CD4-positive, alpha-beta T cell treated with Interleukin-1 beta for 1 hour (primary cell): ENCODE data around the gene STAP2.

Experiments used
- DNase-seq, 2 donors: peaks; one replicate each; pipeline ENCODE4 v3.0.0-alpha.2; 2020 to 2022

Gene STAP2

GRCh38 chr19:4326837-4327251 is 11.8 kb downstream of the STAP2 start:
- DNase-seq: peak; percentile 16 to 31

DNA sequence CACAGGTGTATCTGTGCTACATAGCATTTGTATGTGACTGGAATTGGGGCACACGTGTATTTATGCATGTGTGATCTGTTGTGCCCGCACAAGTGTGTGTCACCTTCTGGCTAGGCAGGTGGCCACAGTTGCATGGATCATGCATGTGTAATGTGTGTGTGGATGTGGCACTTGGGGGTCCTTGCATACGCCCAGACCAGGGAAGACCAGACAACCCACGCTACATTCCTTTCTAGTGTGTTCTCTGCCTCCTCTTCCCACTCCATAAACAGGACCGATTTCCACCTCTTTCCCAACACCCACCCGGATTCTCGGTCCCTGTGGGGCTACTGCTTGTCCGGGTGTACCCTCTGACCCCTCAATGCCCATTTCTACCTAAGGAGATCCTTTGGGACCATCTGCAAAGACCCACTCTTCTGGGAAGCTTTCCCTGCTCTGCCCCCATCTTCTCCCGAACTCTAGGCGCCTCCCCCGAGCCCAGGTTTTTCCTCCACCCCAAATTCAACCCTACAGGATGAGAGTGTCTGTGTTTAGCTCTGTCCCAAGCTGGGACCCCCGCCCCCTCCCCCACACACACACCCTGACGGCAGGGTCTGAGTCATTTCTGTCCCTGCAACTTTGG is 12.3 kb downstream of the STAP2 start:
- no peak for DNase-seq

DNA sequence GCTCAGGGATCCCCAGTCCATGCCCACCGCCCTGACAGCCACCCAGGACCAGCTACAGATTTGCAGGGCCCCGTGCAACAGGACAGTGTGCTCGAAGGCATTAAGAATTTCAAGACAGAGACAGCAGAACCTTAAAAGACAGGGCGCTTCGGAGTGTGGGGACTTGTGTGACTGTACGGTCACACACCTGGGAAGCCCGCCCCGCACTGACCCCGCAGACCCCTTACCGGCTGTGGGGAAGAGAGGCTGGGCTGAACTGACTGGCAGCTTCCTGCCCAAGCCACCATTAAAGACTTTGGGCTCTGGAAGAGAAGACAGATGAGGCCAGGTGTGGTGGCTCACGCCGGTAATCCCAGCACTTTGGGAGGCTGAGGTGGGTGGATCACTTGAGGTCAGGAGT is 14.4 kb downstream of the STAP2 start:
- no peak for DNase-seq

DNA sequence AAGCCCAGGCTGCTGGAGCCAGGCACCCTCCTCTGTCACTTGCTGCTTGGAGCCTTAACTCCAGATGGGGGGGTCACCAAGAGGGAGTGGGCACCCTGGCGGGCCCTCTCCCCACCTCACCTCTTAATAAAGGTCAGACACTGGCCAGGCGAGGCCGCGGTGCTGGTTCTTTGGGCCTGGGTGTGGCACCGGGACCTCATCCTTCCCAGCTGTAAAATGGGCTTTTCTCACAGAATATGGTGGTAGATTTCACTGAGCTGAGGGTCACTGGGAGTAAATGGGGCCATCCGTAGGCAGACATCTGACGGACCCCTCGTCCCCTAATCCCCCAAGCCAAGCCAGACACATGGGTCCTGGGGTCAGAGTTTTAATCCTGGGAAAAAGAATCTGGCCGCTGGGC is 14.9 kb downstream of the STAP2 start:
- no peak for DNase-seq

DNA sequence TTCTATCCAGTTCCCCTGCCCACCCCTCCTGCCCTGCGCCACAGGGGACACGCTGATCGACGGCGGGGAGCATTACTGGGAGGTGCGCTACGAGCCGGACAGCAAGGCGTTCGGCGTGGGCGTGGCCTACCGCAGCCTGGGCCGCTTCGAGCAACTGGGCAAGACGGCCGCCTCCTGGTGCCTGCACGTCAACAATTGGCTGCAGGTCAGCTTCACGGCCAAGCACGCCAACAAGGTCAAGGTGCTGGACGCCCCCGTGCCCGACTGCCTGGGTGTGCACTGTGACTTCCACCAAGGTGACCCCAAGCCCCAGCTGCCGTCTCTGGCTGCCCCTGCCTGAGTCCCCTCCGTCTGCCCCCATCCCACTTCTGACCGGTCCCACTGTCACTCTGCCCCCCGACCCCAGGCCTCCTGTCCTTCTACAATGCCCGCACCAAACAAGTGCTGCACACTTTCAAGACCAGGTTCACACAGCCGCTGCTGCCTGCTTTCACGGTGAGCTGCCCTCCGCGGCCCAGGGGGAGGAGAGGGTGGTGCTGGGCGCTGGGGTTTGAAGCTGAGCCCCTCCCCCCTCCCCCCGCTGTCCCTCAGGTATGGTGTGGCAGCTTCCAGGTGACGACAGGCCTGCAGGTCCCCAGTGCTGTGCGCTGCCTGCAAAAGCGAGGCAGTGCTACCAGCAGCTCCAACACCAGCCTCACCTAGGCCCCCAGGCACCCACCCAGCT is 15.5 kb downstream of the STAP2 start:
- DNase-seq: no peak

DNA sequence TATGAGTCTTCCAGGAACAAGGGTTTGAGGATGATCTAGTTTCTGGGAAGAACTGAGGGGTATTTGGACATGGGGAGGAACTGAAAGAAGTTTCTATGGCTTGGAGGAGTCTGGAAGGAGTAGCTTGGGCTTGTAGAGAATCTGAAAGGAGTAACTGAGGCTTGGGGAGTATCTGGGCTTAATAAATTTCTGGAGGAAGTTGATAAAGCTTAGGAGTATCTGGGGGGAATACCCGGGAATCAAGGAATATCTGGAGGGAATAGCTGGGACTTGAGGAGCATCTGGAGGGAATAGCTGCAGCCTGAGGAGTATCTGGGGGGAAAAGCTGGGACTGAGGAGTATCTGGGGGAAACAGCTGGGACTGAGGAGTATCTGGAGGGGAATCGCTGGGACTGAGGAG is 18.2 kb downstream of the STAP2 start:
- no peak for DNase-seq

- no peak for DNase-seq
Measured at GRCh38 chr19:4319067-4319718, 19.4 kb downstream of the STAP2 start.

DNA sequence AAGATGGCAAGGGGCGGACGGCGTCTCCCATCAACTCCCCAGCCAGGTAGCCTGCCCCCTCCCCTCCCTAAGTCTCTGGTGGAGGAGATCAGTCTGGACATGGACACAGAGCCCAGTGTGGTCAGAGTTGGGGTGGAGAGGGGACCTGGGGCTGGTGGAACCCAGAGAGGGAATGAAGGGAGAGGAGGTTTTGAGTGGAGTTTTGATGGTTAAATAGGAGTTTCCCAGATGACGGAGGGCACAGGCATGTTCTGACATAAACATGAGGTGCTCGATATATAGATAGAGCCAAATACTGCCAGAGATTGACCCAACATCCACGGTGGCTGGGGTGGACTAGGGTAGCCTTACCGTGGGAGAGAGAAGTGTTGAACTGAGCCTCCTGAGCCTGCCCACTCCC is 20.2 kb downstream of the STAP2 start:
- no peak for DNase-seq

DNA sequence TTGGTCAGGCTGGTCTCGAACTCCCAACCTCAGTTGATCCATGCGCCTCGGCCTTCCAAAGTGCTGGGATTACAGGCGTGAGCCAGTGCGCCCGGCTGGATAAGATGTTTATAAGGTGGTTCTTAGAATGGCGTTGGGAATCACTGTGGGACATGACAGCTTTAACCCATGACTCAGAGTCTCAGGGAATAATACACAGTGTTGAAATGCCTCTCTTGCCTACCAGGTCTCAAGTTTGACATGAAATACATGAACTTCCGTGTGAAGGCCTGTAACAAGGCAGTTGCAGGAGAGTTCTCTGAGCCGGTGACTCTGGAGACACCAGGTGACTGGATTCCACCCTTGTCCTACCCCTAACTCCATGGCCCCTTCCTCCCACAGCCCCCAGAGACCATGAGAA is 21.7 kb downstream of the STAP2 start:
- DNase-seq: no peak

DNA sequence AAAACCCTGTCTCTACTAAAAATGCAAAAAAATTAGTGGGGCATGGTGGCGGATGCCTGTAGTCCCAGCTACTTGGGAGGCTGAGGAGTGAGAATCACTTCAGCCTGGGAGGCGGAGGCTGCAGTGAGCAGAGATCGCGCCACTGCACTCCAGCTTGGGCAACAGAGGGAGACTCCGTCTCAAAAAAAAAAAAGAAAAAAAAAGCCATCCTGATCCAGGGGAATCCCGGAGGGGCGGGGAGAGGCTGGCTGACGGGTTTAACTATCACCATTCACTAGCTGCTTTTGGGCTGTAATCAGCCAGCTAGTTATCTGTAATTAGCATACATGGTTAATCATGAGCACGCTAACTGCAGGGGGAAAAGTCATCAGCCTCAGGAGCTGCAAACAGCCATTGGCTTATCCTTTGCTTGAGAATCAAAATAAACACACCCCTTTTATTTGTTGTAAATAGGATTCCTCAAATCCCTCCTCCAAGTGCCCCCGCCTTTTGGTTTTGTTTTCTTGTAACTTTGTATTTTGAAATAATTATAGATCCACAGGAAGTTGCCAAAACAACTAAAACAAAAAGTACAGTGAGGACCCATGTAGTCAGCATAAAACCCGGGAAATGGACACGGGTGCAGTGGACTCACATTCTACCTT is 24.7 kb downstream of the STAP2 start:
- no peak for DNase-seq

- peak in 1 of 2 donors; percentile 8 for DNase-seq
Measured at GRCh38 chr19:4310247-4311121, 28.1 kb downstream of the STAP2 start.

GRCh38 chr19:4305659-4306058 is 33.0 kb downstream of the STAP2 start:
- DNase-seq: no peak

DNA sequence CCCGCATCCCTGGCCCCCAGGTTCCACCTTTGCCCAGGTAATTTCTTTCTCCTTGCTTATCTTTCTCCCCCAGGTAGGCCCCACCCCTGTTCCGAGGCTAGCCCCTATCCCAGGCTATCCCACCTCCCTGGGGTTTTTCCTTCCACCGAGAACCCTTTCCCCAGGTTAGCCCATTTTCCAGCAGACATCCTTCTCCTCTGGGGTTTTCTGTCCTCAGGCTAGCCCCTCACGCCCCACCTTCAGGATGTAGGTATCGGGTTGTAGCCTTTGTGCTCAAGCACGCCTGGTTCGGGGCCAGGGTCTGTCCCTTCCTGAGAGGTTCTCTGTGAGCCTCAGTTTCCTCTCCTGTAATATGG is 33.4 kb downstream of the STAP2 start:
- DNase-seq: no peak

DNA sequence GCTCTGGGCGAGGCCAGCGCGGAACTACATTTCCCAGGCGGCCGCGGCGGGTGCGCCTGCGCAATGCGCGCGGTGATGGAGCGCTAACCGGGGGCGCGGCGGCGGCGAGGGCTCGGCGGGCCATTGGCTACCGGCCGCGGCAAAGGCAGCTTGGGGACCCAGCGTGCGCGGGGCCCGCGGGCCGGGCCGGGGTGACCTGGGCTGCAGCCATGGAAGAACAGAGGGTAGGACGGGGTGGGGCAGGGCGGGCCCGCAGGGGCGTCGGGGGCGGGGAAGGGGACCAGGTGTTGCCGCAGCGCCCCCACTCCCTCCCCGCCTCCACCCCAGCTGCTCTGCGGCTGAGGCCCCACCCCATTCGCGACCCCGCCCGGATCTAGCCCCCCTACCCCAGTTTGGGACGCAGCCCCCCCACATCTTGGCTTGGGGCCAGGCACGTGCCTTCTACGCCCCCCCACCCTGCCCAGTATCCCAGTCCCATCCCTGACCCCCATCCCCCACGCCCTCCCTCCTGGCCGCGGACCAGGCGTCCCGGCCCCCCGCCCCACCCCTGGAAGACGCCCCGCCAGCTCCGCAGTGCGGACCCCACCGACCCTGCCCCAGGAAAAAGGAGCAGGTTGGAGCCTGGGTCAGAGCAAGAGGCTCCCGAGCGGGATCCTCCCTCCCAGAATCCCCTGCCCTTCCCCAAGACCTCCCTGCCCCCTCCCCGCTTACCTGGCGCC is 33.9 kb downstream of the STAP2 start, which contains the start of gene FSD1:
FSD1 (plus strand) TSS at position 61 of the 719 bp plus-strand sequence; CDS start at position 210, 149 bp downstream.
- peak; percentile 59 to 65 for DNase-seq

DNA sequence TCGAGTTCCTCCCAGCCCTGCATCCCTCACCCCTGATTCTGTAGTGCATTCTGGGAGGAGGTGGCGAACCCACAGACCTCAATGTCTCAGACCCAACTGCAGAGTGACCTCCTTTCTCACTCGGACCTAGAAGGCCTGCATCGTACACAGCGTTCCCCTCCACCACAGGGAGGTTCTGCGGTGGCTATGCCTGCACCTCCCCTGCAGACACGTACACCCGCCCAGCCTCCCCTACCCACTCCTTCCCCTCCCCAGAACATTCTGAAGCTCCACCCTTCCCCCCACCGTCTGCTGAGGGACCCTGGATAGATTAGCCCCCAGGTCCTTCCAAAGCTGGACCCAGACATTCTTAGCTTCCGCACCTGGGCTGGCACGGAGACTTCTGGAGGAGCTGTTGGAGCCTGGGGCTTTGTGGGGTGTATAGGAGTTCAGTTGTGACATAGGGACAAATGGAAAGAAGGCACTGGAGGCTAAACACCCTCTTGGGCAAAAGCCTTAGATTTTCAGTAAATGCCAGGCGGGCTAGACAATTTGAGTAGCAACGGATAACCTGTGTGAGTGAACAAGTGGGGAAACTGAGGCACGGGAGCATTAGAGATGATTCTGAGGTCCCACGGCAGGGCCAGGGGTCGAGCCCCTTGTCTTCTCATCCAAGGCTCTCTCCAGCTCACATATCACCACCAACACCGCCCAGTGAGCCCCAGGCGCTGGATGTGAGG is 34.6 kb downstream of the STAP2 start:
- peak in 1 of 2 donors; percentile 13 for DNase-seq

DNA sequence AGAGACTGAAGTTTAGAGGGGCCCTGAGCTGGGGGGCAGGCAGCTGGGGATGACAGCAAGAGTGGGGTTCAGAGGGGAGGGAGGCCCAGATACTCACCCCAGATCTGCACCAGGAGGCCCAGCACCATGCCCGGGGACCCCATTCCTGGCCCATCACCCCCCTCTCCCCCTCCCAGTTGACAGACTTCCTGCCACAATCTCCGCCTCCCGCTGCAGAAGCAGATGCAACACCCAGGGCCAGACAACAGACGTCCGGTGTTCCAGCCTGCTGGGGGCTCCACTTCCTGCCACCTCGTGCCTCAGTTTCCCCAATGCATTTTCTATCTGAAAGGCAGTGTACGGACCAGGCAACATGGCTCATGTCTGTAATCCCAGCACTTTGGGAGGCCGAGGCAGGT is 36.4 kb downstream of the STAP2 start, which contains the start of gene TMIGD2:
TMIGD2 (minus strand) TSS at position 147 of the 398 bp plus-strand sequence; CDS start at position 143, 4 bp downstream.
- DNase-seq: no peak

DNA sequence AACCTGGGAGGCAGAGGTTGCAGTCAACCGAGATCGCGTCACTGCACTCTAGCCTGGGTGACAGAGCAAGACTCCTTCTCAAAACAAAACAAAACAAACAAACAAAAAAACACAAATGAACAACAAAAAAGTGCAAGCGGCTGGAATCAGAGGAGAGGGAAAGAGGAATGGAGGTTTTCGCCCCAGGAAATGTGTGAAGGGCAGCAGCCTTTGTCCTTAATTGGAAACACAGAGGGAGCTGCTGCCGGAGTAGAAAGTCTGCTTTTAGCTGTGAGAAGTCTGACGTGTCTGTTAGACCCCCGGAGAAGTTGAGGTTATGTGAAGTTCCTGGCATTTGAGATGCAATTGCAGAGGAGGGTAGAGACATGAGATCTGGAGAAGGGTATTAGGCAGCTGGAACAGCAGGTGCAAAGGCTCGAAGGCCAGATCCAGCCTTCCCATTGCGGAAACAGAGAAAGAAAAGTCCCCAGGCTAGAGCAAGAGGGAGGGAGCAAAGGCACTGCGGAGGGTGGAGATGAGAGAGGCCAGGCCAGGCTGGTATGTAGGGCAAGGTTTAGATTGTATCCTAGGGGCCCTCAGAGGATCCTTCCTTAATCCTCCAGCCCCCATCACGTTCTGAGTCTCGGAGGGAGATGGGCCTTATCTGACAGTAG is 36.9 kb downstream of the STAP2 start:
- no peak for DNase-seq

DNA sequence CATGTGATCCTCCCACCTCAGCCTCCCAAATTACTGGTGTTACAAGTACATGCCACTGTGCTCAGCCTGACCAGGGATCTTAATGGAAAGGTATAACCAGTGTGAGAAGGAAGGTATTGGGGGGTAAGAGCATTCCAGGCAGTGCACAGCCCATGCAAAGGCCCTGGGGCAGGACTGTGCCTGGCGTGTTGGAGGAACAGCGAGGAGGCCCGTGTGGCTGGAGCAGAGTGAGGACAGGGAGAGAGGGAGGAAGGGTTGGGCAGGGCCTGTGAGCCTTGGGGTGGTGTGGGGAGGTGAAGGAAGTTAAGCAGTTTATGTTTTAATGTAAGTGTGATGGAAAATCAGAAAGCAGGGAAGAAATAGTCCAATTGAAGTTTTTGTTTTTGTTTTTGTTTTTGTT is 38.0 kb downstream of the STAP2 start:
- DNase-seq: no peak

GRCh38 chr19:4298810-4299550 is 39.6 kb downstream of the STAP2 start:
- DNase-seq: no peak
